GM12875 (cell line): ENCODE measurements around the gene ITGB5.

Source experiments
- H3K4me3 ChIP-seq: one replicate; pipeline ENCODE4 v1.5.1; 2011; ENCODE audit warnings: low read depth, low read length, control low read depth
- CTCF ChIP-seq: IDR thresholded peaks from 2 replicates; pipeline ENCODE4 v1.5.1; 2011; ENCODE audit warnings: low read depth, mild to moderate bottlenecking, control low read depth, inconsistent platforms, low read length, moderate library complexity, borderline replicate concordance; ENCODE audit not compliant: insufficient read depth

ITGB5 gene

GRCh38 chr3:124802061-124802698 lies 85.0 kb downstream of the ITGB5 start:
- H3K4me3 ChIP-seq, result no peak overlapping the region
- TF ChIP-seq CTCF, result no peak

- no peak for TF ChIP-seq CTCF
- H3K4me3 ChIP-seq, result no peak overlapping the region
Measured at GRCh38 chr3:124800511-124801258, 86.5 kb downstream of the ITGB5 start.

- TF ChIP-seq CTCF, result no peak
- no peak overlapping the region for H3K4me3 ChIP-seq
Measured at GRCh38 chr3:124800076-124800475, 87.1 kb downstream of the ITGB5 start.

GRCh38 chr3:124799676-124800075 lies 87.5 kb downstream of the ITGB5 start:
- TF ChIP-seq CTCF, result no peak
- H3K4me3 ChIP-seq, result no peak overlapping the region

GRCh38 chr3:124797426-124797945 lies 89.7 kb downstream of the ITGB5 start:
- TF ChIP-seq CTCF, result no peak
- H3K4me3 ChIP-seq, result no peak overlapping the region

GRCh38 chr3:124796477-124796876 lies 90.7 kb downstream of the ITGB5 start:
- TF ChIP-seq CTCF, result no peak
- no peak overlapping the region for H3K4me3 ChIP-seq
